Middle frontal gyrus (tissue), 1 donor: Measurements from ENCODE around the gene TMPRSS7.

ENCODE experiments used
- DNase-seq: peaks from one replicate; pipeline ENCODE4 v3.0.0-alpha.2; 2015; ENCODE audit warnings: low spot score; ENCODE audit errors: extremely low spot score

TMPRSS7 gene

DNA sequence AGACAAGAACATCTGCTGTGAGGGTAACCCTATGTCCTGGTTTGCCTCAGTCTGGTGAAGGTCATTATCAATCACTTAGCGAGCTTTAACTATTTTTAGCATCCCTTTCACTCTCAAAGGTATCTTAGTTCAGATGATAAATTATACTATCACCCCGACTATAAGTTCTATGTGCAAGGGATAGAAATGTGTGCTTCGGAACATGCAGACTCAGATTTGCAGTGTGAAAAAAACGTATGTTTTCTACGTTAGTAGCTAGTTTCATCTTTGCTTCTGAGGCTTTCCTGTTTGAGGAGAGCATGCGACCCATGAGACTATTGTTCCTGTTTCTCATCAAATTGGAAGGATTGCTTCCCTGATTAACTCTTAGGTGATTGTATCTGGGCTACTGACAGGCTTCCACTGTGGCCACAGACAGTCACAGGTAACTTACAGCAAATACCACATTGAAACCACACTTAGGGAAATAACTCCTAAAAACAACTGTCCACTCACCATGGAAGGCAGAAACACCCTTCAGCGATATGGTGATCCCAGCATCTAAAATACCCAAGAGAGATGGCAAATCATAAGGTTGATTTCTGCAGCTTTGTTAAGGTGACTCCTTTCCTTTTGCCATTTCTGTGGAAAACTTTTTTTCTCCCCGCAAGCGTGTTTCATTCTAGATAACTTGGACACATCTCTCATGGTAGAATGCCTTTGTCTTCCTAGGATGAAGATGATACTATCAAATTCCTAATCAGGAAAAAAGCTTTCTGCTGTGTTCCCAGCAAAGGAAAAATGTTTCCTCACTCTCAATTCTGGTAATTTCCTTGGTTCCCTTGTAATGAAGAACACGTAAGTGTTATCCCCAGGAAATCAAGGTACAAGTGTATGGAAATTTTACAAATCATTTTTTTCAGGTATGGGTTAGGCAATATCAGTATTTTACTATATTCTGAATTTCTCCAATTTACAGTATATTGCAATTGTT is 93.3 kb downstream of the TMPRSS7 start:
- DNase-seq, result no peak

- no peak for DNase-seq
Observed at GRCh38 chr3:112128843-112129727, 94.5 kb downstream of the TMPRSS7 start.

GRCh38 chr3:112129925-112130637 is 95.5 kb downstream of the TMPRSS7 start:
- DNase-seq, result no peak

DNA sequence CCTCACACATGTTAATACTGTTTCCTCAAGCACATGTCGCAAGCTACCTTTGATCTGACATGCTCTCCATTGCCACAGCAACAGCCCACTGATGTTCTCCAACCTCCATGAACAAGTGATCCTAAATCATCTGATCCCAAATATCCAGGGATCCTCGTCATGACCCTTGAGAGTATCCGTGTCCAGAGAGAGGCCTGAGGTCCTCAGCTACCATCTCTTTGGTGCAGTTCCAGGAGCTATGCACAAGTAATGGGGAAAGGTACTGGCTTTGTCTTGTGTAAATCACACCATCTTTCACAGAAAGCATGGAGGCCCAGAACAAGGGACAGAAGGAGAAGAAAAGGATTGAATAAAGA is 96.1 kb downstream of the TMPRSS7 start:
- DNase-seq, result no peak
